ENCODE measurements around the gene TTLL10.
"Not testable (repeated sequence)": the region's sequence is repeated elsewhere in the genome, so short reads cannot be mapped to it uniquely, and the experiment has no call there.

TTLL10 gene

GRCh38 chr1:1175221-1176062, 1.8 kb downstream of the TTLL10 start:
- DNase-seq = no peak

DNA sequence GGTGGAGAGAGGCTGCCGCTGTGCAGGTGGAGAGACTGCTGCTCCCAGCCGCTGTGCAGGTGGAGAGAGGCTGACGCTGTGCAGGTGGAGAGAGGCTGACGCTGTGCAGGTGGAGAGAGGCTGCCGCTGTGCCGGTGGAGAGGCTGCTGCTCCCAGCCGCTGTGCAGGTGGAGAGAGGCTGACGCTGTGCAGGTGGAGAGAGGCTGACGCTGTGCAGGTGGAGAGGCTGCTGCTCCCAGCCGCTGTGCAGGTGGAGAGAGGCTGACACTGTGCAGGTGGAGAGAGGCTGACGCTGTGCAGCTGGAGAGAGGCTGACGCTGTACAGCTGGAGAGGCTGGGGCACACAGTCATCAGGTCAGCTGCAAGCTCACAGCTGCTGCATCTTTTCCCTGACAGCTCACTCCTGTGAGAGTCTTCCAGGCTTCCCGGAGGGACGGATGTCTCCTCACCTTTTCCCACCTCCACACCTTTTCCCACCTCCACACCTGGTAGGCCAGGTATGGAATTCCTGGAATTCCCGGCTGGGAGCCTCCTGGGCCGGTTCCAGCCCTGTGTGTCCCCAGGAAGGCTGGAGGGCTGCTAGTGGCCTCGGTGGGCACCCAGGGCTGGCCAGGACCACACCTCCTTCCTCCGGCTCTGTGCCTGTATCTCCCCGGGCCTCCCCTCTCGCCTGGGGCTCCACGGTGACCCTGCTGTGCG, 2.5 kb downstream of the TTLL10 start:
- DNase-seq = not testable (repeated sequence)

GRCh38 chr1:1176931-1177330, 3.3 kb downstream of the TTLL10 start:
- DNase-seq = no peak

GRCh38 chr1:1177452-1178206, 3.9 kb downstream of the TTLL10 start:
- no peak for DNase-seq

DNA sequence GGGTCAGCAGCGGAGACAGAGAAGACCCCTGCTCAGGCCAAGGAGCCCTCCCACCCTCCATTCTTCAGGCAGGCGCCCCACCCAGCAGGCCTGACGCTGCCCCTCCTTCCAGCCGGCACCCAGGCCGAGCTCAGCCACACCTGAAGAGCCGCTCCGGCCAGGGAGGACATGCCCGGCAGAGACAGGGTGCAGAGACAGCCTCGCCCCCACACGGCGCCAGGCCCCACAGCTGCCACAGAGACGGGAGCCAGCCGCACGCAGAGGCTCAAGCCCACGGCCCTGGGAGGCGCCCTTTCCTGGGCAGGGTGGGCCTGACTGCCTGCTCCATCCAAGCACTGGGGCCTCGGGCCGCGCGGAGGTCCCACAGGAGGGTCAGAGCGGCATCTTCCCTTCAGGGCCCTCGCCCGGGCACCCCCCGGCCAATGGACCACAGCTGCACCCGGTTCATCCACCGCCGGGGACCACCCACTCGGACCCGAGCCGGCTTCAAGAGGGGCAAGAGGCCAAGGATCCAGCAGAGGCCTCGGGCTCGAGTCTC, 5.2 kb downstream of the TTLL10 start:
- no peak for DNase-seq

GRCh38 chr1:1179346-1179982, 5.8 kb downstream of the TTLL10 start:
- DNase-seq = no peak

GRCh38 chr1:1179983-1180861, 6.5 kb downstream of the TTLL10 start:
- no peak for DNase-seq

DNA sequence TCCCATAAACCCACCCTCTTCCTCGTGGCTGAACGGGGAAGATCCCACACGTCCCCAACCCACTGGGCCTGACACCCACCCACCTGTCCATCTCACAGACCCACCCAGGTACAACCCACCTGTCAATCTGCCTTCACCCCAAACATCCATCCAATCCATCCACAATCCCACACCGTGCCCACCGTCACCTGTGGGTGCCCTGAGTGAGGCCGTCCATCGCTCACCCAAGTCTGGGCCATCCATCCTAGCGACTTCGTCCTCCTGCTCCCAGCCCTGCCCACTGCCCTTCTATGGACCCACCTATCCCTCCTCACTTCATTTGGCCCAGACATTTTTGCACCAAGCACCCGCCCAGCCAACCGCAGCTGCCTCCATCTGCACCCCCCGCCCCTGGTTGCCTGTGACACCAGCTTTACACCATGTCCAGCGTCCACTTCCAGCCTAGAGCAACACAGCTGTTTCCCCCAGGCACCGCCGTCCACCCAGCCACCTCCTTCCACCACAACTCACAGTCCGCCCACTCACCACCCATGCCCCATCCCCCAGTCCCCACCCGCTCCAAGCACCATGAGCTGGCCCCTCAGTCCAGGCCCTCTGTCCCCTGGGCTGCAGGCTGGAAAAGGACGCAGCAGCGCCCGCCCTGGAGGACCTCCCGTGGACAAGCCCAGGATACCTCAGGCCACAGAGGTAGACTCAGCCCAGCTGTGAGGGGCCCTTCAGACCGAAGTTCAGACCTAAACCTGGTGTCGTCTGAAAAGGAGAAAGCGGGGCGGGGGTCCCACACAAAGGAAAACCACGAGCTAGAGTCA, 7.7 kb downstream of the TTLL10 start:
- DNase-seq = no peak

DNA sequence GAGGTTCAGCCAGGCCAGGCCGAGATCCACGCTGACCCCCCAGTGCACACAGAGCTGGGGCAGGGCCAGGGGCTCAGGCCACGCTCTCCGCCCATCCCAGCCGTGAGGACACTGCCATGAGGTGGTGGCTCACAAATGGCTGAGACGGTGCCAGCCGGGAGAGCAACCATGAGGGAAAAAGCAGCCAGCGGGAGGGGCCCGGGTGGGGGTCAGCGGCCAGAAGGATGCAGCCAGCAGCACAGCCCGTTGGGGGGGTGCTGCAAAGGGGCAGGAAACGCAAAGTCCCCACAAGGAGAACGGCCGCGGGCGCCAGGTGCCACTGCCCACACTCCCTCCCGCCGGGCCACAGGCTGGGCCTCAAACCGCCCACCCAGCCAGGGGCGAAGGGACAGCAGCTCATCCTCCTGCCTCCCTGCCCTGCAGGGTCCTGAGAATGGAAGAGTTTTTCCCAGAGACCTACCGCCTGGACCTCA, 8.3 kb downstream of the TTLL10 start:
- no peak for DNase-seq

- DNase-seq = no peak
These were observed 9.0 kb downstream of the TTLL10 start for GRCh38 chr1:1182491-1183220.

DNA sequence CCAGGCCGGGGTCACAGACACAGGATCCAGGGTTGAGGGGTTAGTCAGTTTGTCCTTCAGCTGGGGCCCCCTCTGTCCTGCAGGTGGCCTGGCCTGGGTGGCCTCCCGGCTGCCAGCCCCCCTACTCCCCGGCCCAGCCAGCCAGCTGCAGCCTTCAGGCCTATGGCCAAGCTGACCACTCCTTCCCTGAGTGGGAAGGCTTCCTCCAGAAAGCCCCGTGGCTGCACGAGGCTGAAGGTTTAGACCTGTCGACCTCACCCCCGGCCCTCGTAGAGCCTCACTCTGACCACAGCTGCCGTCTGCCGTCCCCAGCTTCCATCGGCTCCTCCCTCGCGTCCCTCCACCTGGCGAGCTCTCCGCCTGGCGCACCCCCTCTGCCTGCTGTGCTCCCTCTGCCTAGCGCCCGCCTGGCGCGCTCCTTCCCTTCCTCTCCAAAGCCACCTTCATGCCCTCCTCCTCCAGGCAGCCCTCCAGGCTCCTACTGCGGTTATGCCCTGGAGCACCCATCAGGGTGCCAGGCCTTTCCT, 9.6 kb downstream of the TTLL10 start:
- DNase-seq = no peak

DNA sequence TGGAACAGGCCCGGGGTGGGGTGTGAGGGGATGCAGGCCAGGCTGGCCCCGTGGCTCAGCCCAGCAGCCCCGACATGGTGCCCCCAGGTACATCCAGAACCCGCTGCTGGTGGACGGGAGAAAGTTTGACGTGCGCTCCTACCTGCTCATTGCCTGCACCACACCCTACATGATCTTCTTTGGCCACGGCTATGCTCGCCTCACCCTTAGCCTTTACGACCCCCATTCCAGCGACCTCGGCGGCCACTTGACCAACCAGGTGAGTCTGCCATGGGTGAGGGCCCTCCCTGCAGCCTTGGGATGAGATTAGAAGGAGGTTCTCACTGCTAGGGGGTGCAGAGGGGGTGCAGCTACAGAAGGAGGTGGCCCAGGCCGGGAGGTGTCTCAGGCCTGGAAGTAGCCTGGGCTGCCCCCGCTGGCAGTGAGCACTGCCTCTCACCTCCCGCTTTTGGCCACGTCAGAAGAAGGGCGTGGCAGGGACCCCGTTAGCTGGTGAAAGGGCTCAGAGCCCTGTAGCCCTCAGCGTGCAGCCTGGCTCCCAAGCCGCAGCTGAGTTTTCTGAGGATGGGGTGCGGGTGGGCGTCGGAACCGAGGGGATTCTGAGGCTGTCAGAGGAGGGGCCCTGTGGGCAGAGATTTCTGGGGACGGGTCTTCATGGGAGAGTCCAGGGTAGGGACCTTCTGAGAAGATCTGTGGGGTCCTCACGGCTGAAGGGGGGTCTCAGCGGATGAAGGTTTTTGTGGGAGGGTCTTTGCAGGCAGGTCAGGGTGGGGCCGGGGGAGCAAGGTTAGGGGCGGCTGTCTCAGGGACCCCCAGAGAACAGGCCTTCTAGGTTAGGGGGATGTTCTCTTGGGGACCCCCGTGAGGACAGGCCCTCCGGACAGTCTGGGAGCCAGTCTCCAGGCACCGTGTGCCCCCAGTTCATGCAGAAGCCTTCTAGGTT, 10.4 kb downstream of the TTLL10 start:
- DNase-seq = no peak

GRCh38 chr1:1185101-1185765, 11.6 kb downstream of the TTLL10 start:
- DNase-seq = no peak

DNA sequence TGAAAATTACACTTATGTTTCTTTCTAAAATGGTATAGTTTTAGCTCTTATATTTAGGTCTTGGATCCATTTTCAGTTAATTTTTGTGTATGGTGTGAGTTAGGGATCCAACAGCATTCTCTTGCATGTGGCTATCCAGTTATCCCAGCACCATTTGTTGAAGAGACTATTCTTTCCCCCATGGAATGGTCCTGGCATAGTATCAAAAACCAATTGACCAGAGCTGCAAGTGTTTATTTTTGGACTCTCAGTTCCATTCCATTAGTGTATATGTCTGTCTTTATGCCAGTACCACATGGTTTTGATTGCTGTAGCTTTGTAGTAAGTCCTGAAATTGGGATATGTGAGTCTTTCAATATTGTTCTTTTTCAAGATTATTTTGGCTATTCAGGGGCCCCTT, 14.3 kb downstream of the TTLL10 start:
- no peak for DNase-seq

- no peak for DNase-seq
These were observed 15.4 kb downstream of the TTLL10 start for GRCh38 chr1:1189111-1189510.

GRCh38 chr1:1191734-1192133, 18.1 kb downstream of the TTLL10 start:
- no peak for DNase-seq

DNA sequence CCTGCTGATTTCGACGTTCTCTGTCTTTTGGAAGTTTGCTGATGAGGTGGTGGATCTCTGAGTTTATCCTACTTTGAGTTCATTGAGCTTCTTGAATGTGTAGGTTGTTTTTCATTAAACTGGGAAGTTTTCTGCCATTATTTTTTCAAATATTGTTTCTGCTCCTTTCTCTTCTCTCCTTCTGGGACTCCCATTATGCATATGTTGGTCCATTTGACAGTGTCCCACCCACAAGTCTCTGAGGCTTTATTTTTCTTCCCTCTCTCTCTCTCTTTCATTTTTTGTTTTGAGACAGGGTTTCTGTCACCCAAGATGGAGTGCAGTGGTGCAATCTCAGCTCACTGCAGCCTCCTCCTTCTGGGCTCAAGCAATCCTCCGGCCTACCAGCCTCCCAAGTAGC, 21.0 kb downstream of the TTLL10 start:
- no peak for DNase-seq

GRCh38 chr1:1195726-1196125, 22.0 kb downstream of the TTLL10 start:
- not testable (repeated sequence) for DNase-seq
